ENCODE measurements around the gene SH3PXD2A. TPM values are rescaled to one million over a fixed set of nuclear protein-coding genes. Genes with fewer than 3 reads are reported as not detected.

SH3PXD2A gene
- total and polyA plus RNA-seq, 2 of the 4 experiments (the other 2 are of a cell fraction) = 6.3 to 23.0 TPM

GRCh38 chr10:103627893-103628292 is 227.5 kb downstream of the SH3PXD2A start:
- ChIA-PET POLR2A (ENCODE audit: unreplicated experiment) (no interaction called here), CTCF (no interaction called here)
- H3K23ac ChIP-seq (ENCODE audit: low read depth, low read length) = no peak overlapping the region
- H3K4me2 ChIP-seq (ENCODE audit: low read depth, low read length) = no peak overlapping the region
- no peak overlapping the region for H3K56ac ChIP-seq (ENCODE audit: extremely low read depth, insufficient read depth, low read length)
- no peak for TF ChIP-seq MAZ (IDR thresholded peaks at IDR 0.05; ENCODE audit: borderline replicate concordance, low read depth, low read length)
- no peak for TF ChIP-seq RCOR1 (IDR thresholded peaks at IDR 0.05; ENCODE audit: insufficient replicate concordance, low read length)
- TF ChIP-seq BHLHE40 (IDR thresholded peaks at IDR 0.05; ENCODE audit: low read depth, low read length) = no peak
- no peak for TF ChIP-seq RFX5 (IDR thresholded peaks at IDR 0.05; ENCODE audit: low read depth, low read length)
- peaks cover 7% of the 10 kb centered on the region for H3K9me1 ChIP-seq (ENCODE audit: insufficient read depth, low read length)
- H3K18ac ChIP-seq (ENCODE audit: low read depth, low read length) = no peak overlapping the region
- no peak overlapping the region for H2AK5ac ChIP-seq (ENCODE audit: low read depth, low read length)
- H2AK9ac ChIP-seq (replicated peaks; ENCODE audit: low read depth, low read length, poor library complexity) = no peak overlapping the region
- H3K4ac ChIP-seq (ENCODE audit: low read depth, low read length) = no peak overlapping the region
- no peak overlapping the region for H3K4me3 ChIP-seq (ENCODE audit: insufficient read depth, low read depth, low read length)
- H3K36me3 ChIP-seq (ENCODE audit: control insufficient read depth, insufficient read depth, low read length) = peaks cover 67% of the 10 kb centered on the region
- in situ Hi-C loops (cut with MboI; ENCODE audit: low sequenced_read_pairs) = no loop called here
- H3K79me1 ChIP-seq (ENCODE audit: low read depth in 1 of 2, low read length in 2 of 2) = peaks cover 51 to 71% of the 10 kb centered on the region in 2 experiments
- no peak overlapping the region for H3K14ac ChIP-seq (replicated peaks; ENCODE audit: low read depth, low read length)
- peaks cover 2% of the 10 kb centered on the region; the same call in 1 of the 2 replicates for H3K4me1 ChIP-seq (ENCODE audit: control insufficient read depth, insufficient read depth, low read length)
- H3K27me3 ChIP-seq (ENCODE audit: control insufficient read depth, insufficient read depth, low read length) = no peaks in the 10 kb centered on the region
- dilution Hi-C loops (cut with HindIII; ENCODE audit: low sequenced_read_pairs, unreplicated experiment) = no loop called here
- BruUV-seq (replicated peaks) = no TSS peak
- no peak overlapping the region for H4K5ac ChIP-seq (ENCODE audit: low read depth, low read length)
- no peak overlapping the region for H2BK5ac ChIP-seq (ENCODE audit: low read depth, low read length, poor library complexity, severe bottlenecking)
- no peaks in the 10 kb centered on the region for H3K9me3 ChIP-seq (ENCODE audit: control insufficient read depth, insufficient read depth, low read length)
- no peak overlapping the region for H2BK20ac ChIP-seq (ENCODE audit: low read depth, low read length)
- H4K8ac ChIP-seq (ENCODE audit: low read depth in 2 of 2, low read length in 2 of 2) = no peak overlapping the region
- no peak overlapping the region for H2AFZ ChIP-seq (replicated peaks; ENCODE audit: low read length, poor library complexity)
- no peak overlapping the region for H3K9ac ChIP-seq (ENCODE audit: low read depth, low read length)
- H2BK120ac ChIP-seq (ENCODE audit: low read depth, low read length) = no peak overlapping the region
- no peak overlapping the region for H2BK15ac ChIP-seq (ENCODE audit: low read depth, low read length)
- ATAC-seq (ENCODE audit: low read depth) (no peak), DNase-seq (no peak)
- peaks cover 24% of the 10 kb centered on the region for H4K20me1 ChIP-seq (ENCODE audit: insufficient read depth, low read length)
- no peak overlapping the region for H4K91ac ChIP-seq (ENCODE audit: insufficient read depth, low read depth, low read length)
- H3K27ac ChIP-seq (ENCODE audit: insufficient read depth, low read length) = no peak overlapping the region
- WGBS, 2 experiments (ENCODE audit: extremely low coverage in 2 of 2, insufficient read length in 1 of 2) = 95% methylated on average over 8 of the region's 13 CpGs; no CpG with 5 or more reads in 1 of the 2 experiments
- intact Hi-C loops (cut with micrococcal nuclease) = no loop called here
